GM21528 (cell line): Measurements from ENCODE around the gene EYS.
"Not testable (repeated sequence)": the region's sequence is repeated elsewhere in the genome, so short reads cannot be mapped to it uniquely, and the experiment has no call there.

ENCODE experiments used
- ATAC-seq: cut with Tn5 transposase; IDR thresholded peaks from one replicate; pipeline ENCODE4 v1.9.1; 2021; ENCODE audit warnings: mild to moderate bottlenecking, moderate library complexity; ENCODE audit not compliant: unreplicated experiment, low FRiP score

EYS gene

GRCh38 chr6:65637289-65638046, 69.6 kb downstream of the EYS start:
- no peak for ATAC-seq

GRCh38 chr6:65633501-65633900, 73.5 kb downstream of the EYS start:
- ATAC-seq: no peak

GRCh38 chr6:65631711-65632110, 75.3 kb downstream of the EYS start:
- ATAC-seq: no peak

DNA sequence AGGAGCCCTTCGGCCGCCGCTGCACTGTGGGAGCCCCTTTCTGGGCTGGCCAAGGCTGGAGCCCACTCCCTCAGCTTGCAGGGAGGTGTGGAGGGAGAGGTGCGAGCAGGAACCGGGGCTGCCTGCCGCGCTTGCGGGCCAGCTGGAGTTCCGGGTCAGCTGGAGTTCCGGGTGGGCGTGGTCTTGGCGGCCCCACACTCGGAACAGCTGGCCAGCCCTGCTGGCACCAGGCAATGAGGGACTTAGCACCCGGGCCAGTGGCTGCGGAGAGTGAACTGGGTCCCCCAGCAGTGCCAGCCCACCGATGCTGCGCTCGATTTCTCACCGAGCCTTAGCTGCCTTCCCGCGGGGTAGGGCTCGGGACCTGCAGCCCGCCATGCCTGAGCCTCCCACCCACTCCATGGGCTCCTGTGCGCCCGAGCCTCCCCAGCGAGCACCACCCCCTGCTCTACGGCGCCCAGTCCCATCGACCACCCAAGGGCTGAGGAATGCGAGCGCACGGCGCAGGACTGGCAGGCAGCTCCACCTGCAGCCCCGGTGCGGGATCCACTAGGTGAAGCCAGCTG, 79.5 kb downstream of the EYS start:
- not testable (repeated sequence) for ATAC-seq

DNA sequence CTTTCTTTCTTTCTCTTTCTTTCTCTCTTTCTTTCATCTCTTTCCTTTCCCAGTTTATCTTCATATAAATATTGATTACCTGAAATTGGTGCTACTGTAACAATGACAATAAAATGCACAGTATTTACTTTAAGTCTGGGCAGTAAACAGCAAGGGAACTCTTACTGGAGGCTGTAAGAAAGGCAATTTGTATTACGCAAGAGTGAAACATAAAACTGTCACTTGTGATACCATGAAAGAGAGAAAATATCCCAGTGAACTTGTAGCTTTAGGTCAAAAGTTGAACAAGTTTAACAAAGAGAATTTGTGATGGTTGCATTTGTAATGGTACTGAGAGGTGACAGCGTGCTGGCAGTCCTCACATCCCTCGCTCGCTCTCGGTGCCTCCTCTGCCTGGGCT, 80.0 kb downstream of the EYS start:
- ATAC-seq: no peak

- ATAC-seq: no peak
Observed at GRCh38 chr6:65623566-65623965, 83.5 kb downstream of the EYS start.

DNA sequence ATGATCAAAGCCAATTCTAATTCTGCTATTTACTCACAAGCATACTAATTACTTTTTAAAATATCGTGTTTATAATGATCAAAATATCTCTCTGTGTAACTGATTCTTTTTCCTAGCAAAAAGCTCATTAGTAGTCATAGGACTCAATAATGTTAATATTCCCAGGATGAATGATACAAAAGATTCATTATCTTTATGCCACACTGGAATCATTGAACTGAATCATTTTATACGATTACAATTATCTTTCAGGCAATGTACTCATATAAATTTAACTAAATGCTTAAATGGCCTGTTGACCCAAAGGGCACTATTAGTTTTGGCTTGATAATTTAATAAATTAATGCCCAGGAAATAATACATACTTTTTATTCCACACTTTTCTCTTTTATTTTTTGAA, 96.3 kb downstream of the EYS start:
- no peak for ATAC-seq

- no peak for ATAC-seq
Observed at GRCh38 chr6:65595540-65595939, 111.5 kb downstream of the EYS start.

DNA sequence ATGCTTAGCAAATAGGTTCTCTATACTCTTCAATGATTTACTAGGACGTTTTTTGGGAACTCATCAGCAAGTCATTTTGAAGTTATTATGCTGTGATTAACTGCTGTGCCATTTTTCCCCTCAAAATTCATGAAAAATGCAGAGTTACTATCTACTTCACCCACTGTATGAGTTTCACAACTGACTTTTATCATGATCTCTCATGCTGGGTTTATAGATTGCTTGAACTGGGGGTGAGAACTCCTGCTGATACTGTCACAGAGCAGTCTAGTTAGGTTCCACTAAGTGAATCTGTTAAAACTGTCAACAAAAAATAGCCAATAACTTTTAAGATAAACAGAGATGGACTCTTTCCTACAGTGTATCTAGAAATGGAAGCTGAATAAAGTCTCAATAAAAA, 136.7 kb downstream of the EYS start:
- ATAC-seq: no peak

DNA sequence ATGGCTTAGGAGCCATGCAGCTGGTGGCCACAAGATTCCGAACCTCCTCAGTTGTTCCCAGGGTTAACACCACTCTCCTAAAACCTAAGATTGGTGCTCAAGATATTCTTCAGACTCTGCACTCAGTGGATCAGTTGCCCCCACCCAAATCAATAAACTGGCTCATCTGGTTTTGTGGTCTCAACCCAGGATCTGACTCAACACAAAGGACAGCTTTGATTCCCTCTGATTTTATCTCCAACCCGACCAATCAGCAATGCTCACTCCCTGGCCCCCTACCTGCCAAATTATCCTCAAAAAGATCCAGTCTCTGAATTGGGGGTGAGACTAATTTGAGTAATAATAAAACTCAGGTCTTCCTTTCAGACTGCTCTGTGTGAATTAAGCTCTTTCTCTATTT, 137.5 kb downstream of the EYS start:
- no peak for ATAC-seq

DNA sequence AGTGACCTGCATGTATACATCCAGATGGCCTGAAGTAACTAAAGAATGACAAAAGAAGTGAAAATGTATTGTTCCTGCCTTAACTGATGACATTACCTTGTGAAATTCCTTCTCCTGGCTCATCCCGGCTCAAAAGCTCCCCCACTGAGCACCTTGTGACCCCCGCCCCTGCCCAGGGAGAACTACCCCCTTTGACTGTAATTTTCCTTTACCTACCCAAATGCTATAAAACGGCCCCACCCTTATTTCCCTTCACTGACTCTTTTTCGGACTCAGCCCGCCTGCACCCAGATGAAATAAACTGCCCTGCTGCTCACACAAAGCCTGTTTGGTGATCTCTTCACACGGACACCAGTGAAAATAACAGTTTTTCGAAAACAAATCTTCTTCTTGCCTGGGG, 138.0 kb downstream of the EYS start:
- ATAC-seq: not testable (repeated sequence)

DNA sequence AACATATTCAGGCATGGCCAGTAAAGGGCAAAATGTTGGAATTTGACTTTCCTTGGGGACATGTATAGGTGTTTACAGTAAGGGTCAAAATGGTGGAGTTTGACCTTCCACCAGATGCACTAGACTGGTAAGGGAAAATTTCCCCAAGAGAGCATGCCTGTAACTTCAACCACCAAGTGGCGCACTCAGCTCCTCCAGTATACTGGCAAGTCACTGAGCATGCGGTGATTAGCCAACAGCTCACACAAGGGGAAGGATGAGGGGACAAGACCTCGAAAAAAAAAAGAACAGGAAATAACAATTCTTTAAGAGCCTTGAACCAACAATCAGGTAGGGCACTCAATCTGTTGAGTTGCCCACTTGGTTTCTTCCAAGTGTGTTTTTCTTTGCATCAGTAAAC, 140.9 kb downstream of the EYS start:
- no peak for ATAC-seq

DNA sequence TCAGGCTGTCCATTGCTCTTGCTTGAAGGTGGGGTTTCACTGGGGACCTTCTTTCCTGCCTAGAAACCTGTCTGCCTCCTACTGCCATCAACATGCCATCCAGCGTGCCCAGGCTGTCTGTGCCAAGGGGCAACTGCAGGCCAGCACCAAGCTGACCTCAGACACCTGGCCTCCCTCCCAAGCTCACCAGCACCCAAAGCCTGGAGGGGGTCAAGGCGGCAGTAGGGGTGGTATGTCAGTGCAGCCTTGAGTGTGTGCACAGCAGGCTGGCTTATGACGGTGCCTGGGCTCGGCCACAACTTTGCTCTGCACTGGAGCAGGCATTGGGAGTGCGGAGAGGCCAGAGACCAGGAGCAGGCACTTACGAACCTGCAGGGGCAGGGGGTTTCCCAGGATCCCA, 149.0 kb downstream of the EYS start:
- no peak for ATAC-seq

DNA sequence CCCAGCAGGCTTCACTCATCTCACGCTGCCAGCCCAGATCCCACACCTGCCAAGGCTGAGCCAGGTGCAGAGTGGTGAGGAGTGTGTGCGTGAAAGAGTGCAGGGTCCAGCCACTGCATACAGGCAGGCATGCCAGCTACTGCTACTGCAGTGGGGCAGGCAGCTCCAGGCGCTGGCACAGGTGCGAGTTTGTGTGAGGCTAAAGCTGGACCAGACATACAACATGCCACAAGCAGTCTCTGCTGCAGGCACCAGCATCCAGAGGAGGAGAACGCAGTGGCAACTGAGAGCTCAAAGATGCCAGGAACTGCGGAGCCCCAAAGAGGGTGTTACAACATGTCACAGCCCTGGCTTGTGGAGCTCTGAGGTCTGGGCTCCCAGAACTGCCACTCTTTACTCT, 149.8 kb downstream of the EYS start:
- ATAC-seq: no peak

DNA sequence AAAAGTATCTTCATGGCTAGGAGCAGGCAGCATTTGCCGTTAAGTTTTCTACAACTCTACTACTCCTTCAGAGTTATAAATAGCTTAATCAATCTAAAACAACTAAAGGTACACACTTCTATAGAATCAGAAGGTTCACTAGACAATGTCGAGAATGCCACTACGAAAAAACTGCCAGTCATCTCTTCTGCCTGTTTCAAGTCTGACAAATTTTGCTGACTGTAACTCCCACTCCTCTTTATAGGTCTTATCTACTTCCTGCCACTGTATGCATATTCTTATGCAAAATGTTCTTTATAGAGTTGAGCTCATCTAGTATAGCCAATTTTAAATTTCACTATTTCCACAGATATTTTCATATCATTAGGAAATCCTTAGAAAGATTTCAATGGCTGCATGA, 160.1 kb downstream of the EYS start:
- ATAC-seq: no peak

DNA sequence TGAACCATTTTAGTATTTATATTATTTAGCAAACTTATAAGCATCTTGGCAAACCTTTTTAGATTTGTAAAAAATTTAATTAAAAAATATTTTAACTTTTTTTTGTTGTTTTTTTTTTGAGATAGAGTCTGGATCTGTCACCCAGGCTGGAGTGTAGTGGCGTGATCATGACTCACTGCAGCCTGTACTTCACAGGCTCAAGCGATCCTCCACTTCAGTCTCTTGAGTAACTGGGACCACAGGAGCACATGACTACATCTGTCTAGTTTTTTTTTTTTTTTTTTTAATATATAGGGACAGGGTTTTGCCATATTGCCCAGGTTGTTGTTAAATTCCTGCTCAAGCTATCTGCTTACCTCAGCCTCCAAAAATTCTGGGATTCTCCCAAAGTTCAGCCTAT, 161.1 kb downstream of the EYS start:
- ATAC-seq: no peak

DNA sequence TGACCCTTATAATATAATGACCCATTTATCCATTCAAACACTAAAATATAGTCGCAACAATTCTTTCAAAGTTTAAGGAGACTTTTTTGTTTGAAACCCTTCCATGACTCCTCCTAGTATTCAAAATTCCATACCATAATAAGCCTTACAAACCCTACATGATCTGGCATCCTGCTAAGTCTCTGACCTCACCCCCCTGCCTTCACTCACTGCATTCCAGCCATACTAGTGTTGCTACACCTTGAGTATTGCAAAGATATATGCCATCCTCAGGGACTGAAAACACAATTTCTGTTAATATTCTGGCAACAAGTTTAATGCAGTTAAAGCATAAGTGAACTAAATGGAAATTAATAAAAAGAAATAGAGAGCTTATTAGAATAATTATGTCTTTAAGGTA, 168.4 kb downstream of the EYS start:
- no peak for ATAC-seq

DNA sequence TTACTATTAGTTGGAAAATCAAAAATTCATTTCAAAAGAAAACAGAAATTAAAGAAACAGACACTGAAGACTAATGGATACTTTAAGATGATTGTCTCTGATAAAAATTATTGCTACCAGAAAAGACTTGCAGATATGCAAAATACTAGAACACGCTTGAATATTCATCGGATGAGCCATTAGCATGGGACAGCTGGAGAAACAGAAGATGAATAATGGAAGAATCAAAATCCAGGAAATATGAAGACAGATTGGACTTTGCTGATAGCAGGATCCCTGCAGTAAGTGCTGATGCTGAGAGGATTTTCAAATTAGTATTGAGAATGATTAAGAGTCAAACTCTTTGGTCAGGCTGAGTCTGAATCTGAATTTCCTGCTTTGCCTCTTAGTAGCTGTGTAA, 169.4 kb downstream of the EYS start:
- no peak for ATAC-seq

- no peak for ATAC-seq
Observed at GRCh38 chr6:65531533-65531932, 175.5 kb downstream of the EYS start.

DNA sequence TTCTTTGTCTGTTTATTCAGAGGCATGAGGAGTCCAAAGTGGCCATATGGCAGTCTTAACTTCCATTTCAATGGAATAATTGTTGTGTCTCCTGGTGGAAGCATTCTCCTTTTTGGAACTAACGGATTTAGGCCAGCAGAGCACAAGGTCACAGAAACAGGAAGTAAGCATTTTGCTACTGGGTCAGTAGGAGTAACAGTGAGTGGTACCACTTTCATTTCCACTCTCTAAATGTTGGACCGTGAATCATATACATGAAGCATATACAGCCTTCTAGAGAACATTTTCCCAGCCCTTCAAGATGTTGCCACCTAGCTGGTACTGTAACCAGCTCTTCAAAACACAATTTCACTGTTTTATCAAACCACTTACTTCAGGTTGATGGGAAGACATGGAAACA, 182.8 kb downstream of the EYS start:
- no peak for ATAC-seq

GRCh38 chr6:65505736-65506135, 201.3 kb downstream of the EYS start:
- no peak for ATAC-seq

DNA sequence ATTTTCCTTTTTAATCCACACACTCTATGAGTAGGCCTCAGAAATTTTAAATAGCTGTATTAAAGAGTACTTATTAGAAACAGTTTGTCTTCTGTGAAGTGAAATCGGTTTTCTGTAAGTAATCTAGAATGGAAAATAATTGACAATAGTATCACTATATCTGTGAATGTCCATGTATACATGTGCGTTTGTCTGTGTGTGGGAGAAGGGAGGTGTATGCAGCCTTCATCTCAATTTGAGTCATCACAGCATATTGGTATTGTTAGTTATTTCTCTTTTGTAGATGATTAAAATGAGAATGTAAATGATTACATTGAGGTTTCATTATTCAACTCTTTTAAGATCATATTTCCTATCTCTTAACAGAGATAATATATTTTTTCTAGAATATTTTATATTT, 206.0 kb downstream of the EYS start:
- no peak for ATAC-seq

GRCh38 chr6:65483652-65484051, 223.4 kb downstream of the EYS start:
- not testable (repeated sequence) for ATAC-seq
